NCI-H2107 (cell line): ENCODE measurements around the gene ZNF777.
"Not testable (repeated sequence)": the region's sequence is repeated elsewhere in the genome, so short reads cannot be mapped to it uniquely, and the experiment has no call there.

Experiments
- DNase-seq: peaks from one replicate; lab custom pipeline; 2025; lab: John Stamatoyannopoulos, UW

The ZNF777 gene

DNA sequence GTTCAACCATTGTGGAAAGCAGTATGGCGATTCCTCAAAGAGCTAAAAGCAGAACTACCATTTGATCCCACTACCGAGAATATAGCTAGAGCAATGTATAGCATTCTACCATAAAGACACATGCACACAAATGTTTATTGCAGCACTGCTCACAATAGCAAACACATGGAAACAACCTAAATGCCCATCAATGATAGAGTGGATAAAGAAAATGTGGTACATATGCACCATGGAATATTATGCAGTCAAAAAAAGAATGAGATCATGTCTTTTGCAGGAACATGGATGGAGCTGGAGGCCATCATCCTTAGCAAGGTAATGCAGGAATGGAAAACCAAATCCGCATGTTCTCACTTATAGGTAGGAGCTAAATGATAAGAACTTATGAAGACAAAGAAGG is 47.8 kb downstream of the ZNF777 start:
- not testable (repeated sequence) for DNase-seq

DNA sequence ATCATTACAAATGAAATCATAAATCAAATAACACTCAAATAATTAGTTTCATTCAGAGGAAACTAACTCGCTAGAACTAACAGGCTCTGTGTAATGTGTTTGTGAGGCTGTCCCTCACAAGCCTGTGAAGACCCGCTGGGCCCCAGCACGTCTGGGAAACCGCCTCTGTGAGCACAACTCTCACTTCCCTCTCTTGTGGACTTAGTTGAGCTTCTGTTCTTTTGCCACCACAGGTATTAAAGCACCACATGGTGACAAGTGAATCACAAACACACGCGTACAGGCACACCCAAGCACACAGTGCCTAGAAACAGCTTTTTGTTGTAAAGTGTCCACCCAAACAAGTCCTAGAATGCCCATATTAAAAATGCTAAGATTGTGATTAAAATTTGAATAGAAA is 51.0 kb downstream of the ZNF777 start:
- no peak for DNase-seq

DNA sequence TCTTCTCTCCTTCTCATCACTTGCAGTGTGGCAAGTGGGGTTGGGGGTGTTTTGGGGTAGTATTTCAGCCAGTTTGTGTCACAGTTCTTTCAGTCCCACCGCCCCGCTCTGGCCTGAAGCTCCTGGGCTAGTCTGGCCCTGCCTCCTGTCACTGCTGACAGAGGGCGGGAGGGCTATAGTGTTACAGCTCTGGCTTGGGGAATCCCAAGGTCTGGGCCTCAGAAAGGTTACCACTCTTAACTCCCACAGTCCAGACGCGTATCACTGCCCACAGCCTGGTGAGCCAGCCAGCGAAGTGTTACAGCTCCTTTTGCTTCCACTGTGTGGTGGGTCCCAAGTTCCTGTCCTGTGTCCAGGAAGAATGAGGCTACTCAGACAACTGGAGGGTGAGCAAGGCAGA is 56.0 kb downstream of the ZNF777 start:
- DNase-seq: no peak

DNA sequence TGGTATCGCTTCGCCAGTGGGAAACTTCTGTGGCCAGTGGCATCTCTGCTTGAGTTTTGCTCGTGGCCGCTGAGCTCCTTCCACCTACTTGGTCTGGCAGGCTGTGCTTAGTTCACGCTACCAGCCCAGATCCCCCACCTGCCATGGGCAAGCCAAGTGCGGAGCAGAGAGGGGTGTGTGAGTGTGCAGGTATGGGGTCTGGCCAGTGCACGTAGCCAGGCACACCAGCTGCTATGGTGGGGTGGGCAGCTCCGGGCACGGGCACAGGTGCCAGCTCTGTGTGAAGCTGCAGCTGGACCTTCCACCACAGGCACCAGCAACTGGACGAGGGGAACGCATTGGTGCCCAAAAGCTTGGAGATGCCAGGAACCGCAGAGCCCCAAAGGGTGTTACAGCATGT is 56.5 kb downstream of the ZNF777 start:
- DNase-seq: no peak

DNA sequence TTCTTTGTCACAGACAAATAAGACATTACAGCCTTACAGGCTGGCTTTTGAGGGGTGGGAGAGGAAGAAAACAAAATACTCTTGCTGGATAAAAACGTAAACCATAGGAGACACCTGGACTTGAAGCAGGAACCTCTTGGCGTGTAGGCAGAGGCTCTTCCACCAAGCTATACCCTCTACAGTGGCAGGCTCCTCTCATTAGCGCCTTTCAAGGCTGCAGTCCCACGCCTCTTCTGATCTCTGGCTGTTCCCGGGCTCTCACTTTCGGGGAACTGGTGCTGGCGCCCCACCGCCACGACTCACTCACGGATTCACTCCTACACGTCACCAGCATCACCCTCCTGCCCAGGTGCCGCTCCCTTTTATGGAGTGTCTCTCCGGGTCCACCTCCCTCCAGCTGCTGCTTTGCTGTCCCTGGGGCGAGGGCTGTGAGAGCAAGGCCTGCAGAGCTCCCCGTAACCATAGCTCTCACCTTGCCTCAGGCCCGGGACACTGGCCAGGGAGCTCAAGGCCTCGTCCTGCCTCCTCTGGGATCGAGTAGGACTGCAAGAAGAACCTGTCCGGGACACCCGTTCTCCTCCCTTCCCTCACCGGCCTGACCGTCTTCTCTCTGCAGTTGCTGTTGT is 62.6 kb downstream of the ZNF777 start:
- no peak for DNase-seq

DNA sequence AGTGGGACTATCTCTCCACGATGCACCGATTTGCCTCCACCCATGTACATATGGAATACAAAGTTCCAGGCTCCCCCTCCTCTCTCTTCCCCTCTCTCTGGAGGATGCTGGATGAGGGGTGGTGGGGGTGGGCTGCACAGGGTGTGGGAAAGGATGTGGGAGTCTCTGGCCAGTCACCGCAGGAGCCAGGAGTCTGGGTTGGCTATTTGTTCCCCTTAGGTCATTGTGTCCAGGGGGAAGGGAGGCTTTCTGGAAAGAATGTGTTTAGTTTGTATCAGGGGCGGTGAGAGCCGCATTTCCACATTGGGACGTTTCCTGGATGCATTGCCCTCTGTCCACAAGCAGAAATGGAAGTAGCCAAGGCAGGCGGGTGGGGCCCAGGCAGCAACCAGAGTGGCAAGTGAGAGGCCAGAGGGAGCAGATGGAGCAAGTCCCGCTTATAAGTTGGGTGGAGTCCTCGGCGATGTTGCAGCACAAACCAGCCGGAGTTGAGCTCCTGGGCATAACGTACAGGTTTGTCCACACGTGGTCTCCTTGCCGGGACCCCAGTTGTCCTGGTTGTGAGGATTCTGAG is 63.3 kb downstream of the ZNF777 start:
- DNase-seq: no peak

DNA sequence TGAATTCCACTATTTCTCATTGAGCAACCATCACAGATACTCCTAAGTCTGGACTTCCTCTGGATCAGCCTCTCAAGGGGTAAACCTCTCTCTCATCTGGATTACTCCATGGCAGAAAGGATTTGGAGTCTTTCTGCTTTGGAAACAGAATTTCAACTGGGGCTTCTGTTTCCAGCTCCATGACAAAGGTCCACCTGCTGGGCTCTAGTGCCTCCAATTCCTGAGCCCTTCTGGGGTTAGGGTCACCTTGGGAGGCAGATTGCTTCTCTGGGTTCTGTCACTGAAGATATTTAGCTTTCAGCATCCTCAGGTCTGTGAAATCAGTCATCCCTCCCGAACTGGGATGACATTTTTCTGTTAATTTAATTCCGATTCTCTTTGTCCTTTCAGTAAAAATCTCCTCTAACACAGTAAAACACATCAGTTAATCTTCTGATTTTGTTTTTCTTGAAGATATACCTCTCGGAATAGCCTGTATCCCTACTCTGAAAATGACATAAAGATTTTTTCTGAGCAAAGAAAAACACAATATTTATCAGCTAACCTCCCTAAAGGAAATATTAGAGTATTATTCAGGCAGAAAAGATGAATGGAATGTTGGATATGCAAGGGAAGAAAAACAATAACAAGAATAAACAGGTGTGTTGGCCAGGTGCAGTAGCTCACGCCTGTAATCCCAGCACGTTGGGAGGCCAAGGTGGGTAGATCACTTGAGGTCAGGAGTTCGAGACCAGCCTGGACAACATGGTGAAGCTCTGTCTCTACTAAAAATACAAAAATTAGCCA is 72.1 kb downstream of the ZNF777 start:
- DNase-seq: not testable (repeated sequence)

DNA sequence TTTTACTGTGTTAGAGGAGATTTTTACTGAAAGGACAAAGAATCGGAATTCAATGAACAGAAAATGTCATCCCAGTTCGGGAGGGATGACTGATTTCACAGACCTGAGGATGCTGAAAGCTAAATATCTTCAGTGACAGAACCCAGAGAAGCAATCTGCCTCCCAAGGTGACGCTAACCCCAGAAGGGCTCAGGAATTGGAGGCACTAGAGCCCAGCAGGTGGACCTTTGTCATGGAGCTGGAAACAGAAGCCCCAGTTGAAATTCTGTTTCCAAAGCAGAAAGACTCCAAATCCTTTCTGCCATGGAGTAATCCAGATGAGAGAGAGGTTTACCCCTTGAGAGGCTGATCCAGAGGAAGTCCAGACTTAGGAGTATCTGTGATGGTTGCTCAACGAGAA is 74.3 kb downstream of the ZNF777 start:
- not testable (repeated sequence) for DNase-seq

DNA sequence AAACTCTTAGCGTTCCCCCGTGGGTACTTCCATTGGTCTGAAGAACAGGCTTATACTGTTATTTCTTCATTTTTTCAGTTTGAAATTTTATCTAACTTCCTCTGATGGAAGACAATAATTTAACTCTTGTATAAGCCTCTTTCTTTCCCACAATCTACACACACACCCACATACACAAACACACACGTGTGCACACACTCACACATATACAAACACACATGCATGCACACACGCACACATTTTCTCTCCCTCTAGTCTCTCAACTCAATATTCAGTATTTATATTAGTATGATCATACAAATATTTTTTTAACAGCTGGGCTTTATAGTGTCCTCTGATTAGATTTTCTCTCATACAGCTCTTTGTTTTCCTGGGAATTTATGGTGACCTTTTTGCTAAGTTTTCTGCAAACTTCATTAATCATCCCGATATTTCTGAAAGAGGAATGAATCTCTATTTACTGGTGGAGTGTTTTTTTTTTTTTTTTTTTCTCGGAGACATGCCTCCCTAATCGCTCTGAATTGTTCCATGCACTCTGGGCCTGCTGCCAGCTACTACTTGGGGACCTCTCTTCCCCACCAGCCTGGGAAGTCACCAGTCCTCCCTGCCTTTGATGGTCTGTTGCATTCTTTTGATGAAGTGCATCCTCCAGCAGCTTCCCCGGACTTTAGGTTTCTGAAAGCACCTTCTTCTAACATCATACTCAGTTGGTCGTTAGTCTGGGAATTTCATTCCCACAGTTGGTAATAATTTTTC is 75.5 kb downstream of the ZNF777 start:
- no peak for DNase-seq
